ENCODE measurements around the gene XYLB. TPM values are rescaled to one million over a fixed set of nuclear protein-coding genes. Genes with fewer than 3 reads are reported as not detected.
"Not testable (repeated sequence)": the region's sequence is repeated elsewhere in the genome, so short reads cannot be mapped to it uniquely, and the experiment has no call there.

XYLB gene
- 5.3 TPM for total RNA-seq

DNA sequence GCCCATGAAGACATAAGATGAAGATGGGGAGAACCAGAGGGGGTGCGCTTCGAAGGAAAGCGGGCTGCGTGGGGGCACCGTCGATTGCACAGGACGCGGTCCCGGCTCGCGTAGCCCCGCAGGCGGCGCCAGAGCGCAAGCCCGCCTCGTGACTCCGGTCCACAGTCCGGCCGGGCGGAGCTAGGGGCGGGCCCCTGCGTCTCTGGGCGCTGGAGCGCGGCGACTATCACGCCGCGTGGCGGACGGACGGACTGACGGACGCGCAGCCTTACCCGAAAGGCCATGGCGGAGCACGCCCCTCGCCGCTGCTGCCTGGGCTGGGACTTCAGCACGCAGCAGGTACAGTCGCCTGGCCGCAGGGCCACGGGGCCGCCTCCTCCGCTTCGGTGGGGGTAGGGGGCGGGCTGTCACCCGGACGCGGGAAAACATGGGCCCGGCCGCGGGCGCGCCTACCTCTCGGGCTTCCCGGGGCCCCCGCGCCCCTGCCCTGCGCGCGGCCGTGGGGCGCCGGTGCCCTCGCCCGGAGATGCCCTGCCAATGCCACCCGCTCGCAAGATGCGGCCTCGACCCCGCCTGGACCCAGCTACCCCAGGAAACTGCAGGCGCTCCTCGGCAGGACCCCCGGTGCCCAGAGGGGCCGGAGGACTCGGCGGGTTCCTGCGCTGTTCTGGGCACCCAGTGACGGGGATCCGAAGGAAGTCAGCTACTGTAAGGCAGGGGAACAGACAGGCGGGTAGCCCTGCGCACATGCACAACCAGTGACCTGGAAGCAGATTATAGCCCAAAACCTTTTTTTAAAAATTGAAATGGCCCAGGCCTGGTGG is at the start of gene XYLB:
XYLB (plus strand) TSS at position 199 of the 824 bp plus-strand sequence; CDS start at position 283, 84 bp downstream.
- intact Hi-C loops (cut with DNase I): no loop called here
- ATAC-seq (peak; percentile 99), DNase-seq (ENCODE audit: low spot score) (peak; percentile 93)

DNA sequence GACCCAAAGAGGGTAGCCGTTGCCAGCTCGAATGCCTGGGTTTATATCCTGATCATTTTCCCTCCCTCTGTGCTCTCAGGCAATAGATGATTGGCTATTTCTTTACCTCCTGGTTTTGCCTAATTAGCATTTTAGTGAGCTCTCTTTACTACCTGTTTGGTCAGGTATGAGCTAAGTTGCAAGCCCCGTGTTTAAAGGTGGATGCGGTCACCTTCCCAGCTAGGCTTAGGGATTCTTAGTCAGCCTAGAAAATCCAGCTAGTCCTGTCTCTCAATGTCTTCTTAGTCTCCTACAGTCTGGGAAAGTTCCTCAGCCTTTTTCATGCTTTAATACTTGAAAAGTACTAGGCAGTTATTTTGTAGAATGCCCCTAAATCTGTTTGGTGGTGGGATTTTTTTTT is 49.5 kb upstream of the XYLB start:
- DNase-seq (ENCODE audit: low spot score); ATAC-seq; intact Hi-C loops (cut with DNase I): not testable (repeated sequence)

DNA sequence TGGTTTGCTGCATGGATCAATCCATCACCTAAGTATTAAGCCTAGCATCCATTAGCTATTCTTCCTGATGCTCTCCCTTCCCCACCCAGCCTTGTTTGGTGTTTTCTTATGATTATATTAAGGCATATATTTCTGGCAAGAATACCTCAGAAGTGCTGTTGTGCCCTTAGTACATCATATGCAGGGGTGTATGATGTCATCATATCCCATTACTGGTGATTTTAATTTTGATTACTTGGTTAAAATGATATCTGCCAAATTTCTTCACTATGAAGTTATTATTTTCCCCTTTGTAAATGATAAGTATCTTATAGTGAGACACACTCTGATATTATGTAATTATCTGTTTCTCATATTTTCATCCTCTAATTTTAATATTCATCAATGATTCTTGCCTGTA is 49.0 kb upstream of the XYLB start:
- ATAC-seq: no peak
- no peak for DNase-seq (ENCODE audit: low spot score)
- intact Hi-C loops (cut with DNase I): no loop called here

DNA sequence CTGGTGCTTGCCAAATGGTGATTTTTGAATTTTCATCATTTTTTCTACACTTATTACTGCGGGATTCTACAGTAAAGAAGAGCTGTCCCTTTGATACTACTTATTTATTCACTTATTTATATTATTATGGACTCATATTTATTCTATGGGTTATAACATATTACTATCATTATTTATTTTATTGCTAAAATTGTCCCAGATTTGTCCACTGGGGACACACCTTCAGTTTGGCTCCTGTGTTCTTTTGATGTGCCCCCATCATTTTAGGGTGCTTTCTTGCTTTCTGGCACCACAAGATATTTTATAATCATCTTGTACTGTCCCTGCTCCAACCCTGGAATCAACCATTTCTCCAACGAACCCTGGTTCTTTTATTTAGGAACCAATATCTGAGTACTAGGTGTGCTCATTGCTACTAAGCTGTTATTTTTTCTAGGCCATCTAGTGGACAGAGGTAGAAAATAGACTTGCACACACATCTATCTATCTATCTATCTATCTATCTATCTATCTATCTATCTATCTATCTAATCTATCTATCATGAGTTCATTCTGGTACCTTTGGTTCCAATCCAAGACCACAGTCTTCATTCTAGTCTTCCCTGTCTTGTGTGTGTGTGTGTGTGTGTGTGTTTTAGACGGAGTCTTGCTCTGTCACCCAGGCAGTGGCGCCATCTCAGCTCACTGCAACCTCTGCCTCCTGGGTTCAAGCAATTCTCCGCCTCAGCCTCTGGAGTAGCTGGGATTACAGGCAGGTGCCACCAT is 48.5 kb upstream of the XYLB start:
- DNase-seq (ENCODE audit: low spot score): no peak
- intact Hi-C loops (cut with DNase I): no loop called here
- peak; percentile 53 for ATAC-seq

DNA sequence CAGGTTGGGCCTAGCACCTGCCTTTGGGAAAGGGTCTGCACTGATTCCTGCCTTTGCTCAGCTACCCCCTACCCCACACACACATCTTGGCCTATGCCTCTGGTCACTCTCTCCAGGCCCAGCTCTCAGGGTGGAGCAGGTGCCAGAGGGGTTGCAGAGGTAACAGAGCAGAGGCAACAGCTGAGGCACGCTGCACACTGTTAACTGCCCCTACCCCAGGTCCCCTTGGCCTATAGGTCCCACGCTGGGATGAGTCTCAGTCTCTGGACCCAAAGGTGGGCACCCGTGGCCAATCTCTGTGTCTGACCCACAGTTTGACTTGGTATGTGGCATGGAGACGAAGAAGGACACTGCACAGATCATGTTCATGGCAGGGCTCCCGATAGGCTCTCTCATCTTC is 39.6 kb upstream of the XYLB start:
- ATAC-seq (no peak), DNase-seq (ENCODE audit: low spot score) (no peak)
- intact Hi-C loops (cut with DNase I): no loop called here

GRCh38 chr3:38307599-38307998 is 39.0 kb upstream of the XYLB start:
- DNase-seq (ENCODE audit: low spot score): no peak
- intact Hi-C loops (cut with DNase I): no loop called here
- ATAC-seq: no peak

DNA sequence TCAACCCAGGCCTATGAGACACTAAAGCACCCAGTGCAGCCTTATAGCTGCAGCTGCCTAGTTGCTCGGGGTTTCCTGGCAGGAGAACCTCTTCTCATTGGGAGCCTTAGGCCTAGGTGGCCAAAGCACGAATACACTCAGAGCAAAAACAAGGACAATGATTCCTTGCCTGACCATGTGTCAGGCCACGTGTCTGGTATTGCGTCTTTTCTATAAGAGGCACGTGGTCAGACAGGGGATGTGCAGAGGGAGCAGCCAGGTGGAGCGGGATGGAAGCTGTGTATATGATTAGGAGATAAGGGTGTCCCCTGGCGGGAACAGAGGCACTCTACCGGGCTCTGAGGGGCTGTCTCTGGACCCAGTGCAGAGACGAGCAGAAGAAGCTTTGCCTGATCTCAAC is 38.1 kb upstream of the XYLB start:
- intact Hi-C loops (cut with DNase I): no loop called here
- DNase-seq (ENCODE audit: low spot score): no peak
- ATAC-seq: no peak

DNA sequence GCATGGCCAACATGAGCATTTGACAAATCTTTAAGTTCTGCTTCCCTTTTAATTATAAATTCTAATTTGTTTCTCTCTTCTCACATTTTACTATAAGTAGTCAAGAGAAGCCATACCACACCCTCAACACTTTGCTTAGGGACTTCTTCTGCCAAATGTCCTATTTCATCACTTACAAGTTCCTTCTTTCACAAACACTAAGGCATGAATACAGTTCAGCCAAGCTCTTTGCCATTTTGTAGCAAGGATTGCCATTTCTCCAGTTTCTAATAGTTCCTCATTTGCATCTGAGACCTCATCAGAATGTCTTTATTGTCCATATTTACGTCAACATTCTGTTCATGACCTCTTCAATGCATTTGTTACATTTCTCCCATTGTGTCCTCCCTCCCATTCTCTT is 35.1 kb upstream of the XYLB start:
- ATAC-seq: no peak
- intact Hi-C loops (cut with DNase I): no loop called here

GRCh38 chr3:38311941-38312340 is 34.6 kb upstream of the XYLB start:
- intact Hi-C loops (cut with DNase I): no loop called here
- DNase-seq (ENCODE audit: low spot score) (no peak), ATAC-seq (no peak)

More for the DNA sequence above, 35.1 kb upstream of the XYLB start:
- DNase-seq (ENCODE audit: low spot score): no peak

DNA sequence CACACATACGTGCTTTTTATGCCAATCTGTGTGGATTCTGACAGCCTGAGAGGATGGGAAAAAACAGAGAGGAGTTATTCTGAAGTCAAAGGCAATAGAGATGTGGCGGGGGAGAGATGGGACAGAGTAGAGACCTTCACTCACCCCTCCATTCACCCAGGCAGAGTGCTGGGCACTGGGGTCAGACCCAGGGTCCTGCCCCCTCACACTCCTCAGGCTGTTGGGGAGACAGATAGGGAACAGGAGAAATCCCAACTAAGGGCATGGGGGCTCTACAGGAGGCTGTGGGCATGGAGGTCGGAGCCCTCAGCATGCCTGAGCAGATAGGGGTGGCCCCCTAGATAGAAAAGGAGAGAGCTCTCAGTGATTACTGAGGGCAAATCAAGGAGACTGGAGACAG is 34.2 kb upstream of the XYLB start:
- intact Hi-C loops (cut with DNase I): no loop called here
- DNase-seq (ENCODE audit: low spot score) (no peak), ATAC-seq (no peak)

DNA sequence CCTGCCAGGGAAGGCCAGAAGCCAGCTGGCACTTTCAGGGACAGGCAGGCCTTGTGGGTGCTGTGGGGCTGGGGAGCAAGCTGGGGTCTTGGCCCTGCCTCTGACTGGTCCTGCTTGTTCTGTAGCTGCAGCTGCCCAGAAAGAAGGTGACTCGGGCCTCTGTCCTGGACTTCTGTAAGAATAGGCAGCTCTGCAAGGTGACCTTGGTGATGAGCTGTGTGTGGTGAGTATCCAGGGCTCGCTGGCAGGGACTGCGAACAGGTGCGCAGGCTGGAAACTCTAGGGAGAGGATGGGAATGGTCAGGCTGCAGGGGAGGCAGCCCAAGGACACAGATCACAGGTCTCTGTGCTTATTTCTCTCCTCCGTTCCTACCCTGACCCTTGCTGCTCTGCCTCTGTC is 33.3 kb upstream of the XYLB start:
- DNase-seq (ENCODE audit: low spot score) (no peak), ATAC-seq (no peak)
- intact Hi-C loops (cut with DNase I): no loop called here

DNA sequence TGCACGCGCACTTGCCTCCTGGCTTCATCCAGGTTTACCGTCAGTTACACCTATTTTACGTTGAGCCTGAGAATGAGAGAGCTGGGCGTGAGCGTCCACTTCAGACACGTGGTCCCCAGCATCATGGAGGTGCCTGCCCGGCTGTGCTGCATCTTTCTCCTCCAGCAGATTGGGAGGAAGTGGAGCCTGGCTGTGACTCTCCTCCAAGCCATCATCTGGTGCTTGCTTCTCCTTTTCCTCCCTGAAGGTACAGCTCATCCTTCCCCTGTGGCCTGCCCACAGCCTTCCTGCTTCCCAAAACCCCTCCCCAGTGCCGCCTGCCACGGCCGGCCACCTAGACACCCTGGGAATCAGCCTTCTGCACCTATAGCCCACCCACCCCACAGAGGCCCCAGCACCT is 32.9 kb upstream of the XYLB start:
- ATAC-seq (no peak), DNase-seq (ENCODE audit: low spot score) (no peak)
- intact Hi-C loops (cut with DNase I): no loop called here

GRCh38 chr3:38314112-38314763 is 32.3 kb upstream of the XYLB start:
- no peak for DNase-seq (ENCODE audit: low spot score)
- ATAC-seq: no peak
- intact Hi-C loops (cut with DNase I): no loop called here

GRCh38 chr3:38314764-38315487 is 31.7 kb upstream of the XYLB start:
- no peak for DNase-seq (ENCODE audit: low spot score)
- intact Hi-C loops (cut with DNase I): no loop called here
- no peak for ATAC-seq

DNA sequence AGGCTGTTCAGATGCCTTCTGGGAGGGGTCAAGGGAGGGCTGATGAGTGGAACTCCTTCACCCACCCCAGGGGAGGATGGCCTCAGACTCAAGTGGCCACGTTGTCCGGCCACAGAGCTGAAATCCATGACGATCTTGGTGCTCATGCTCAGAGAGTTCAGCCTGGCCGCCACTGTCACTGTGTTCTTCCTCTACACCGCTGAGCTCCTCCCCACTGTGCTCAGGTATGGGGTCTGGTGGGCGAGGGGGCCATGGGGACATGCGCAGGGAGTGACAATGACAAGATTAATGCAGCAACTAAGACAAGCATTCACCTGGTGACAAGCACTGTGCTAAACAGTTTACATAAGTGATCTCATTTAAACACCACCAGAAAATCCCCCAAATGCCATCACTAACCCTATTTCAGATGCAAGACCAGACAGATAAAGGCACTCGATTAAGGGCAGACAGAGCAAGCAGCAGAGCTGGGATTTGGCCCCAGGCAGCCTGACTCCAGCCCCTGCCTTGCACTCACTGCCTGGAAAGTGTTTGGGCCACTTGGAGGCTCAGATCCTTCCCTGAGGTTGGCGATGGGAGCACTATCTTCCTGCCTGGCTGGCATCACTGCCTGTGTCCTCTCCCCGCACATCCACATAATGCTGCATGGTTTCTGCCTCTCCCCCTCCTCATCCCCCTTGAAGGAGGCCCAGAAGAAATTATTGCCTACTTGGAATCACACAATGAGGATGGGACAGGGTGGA is 30.9 kb upstream of the XYLB start:
- ATAC-seq (no peak), DNase-seq (ENCODE audit: low spot score) (no peak)
- intact Hi-C loops (cut with DNase I): no loop called here

GRCh38 chr3:38316356-38317191 is 30.0 kb upstream of the XYLB start:
- DNase-seq (ENCODE audit: low spot score): no peak
- intact Hi-C loops (cut with DNase I): no loop called here

DNA sequence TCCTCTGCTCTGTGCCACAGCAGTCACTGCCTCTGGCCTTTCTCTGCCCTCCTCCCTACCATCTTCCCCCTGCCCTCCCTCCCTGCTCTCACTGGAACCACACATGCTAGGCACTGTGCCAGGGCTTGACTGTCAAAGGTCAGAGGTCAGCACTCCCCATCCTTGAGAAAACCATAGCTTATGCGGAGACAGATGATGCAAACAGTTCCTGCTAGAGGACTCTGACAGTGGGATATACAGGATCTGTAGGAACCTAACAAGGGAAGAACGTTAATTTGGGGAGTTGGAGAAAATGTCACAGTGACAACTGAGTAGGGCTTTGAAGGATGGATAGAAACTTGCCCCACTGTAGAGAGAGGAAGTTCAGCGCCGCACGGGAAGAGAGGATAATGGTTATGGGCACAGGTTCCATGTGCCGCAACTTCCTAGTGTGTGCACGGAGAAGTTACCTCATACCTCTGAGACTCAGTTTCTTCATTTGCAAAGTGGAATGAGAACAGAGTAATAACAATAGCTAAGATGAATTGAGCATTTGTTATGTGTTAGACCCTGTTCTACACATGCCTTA is 29.3 kb upstream of the XYLB start:
- intact Hi-C loops (cut with DNase I): no loop called here
- ATAC-seq: no peak
- no peak for DNase-seq (ENCODE audit: low spot score)

More at GRCh38 chr3:38316356-38317191, 30.0 kb upstream of the XYLB start:
- ATAC-seq: no peak

Measured in sciatic nerve (tissue), 2 donors.